ENCODE results near the gene SSX2. TPM values are rescaled to one million over a fixed set of nuclear protein-coding genes. Genes with fewer than 3 reads are reported as not detected.

The SSX2 gene
- total RNA-seq (2022; extraction: Qiagen RNA extraction), result not detected in 5 replicates

GRCh38 chrX:52707078-52707477, at the start of gene SSX2:
Gene SSX2 (minus strand): TSS chrX:52707178. CDS start chrX:52705749, 1,429 bp downstream.

GRCh38 chrX:52750952-52751351, 44.0 kb upstream of the SSX2 start, which contains the start of gene SSX2B:
Gene SSX2B (plus strand): TSS chrX:52751252. CDS start chrX:52752681, 1,429 bp downstream.

GRCh38 chrX:52654800-52655199, 52.2 kb downstream of the SSX2 start, which contains the start of gene SSX7:
Gene SSX7 (minus strand): TSS chrX:52654900. CDS start chrX:52653472, 1,428 bp downstream.

Other genes with a start within 250 kb of the SSX2 start
- 11.6 to 46.7 TPM (median 25.2 TPM) in 5 replicates for gene XAGE1A, start 211.4 kb downstream of the SSX2 start, total RNA-seq (2022; extraction: Qiagen RNA extraction)
- gene XAGE1B, start 190.1 kb downstream of the SSX2 start, total RNA-seq (2022; extraction: Qiagen RNA extraction), result 189 to 271 TPM (median 206 TPM) in 5 replicates
- gene SSX7, start 52.3 kb downstream of the SSX2 start, total RNA-seq (2022; extraction: Qiagen RNA extraction), result not detected in 5 replicates
- not detected in 5 replicates for gene SSX2B, start 44.1 kb upstream of the SSX2 start, total RNA-seq (2022; extraction: Qiagen RNA extraction)
- gene SPANXN5, start 90.2 kb upstream of the SSX2 start, total RNA-seq (2022; extraction: Qiagen RNA extraction), result not detected in 5 replicates
- gene XAGE5, start 104.1 kb upstream of the SSX2 start, total RNA-seq (2022; extraction: Qiagen RNA extraction), result not detected in 5 replicates
- not detected in 5 replicates for gene XAGE3, start 160.9 kb upstream of the SSX2 start, total RNA-seq (2022; extraction: Qiagen RNA extraction)
- 4.9 to 17.0 TPM (median 8.7 TPM) in 5 replicates for gene FAM156B, start 190.2 kb upstream of the SSX2 start, total RNA-seq (2022; extraction: Qiagen RNA extraction)